ENCODE measurements around the gene NAT8L. TPM values are rescaled to one million over a fixed set of nuclear protein-coding genes. Genes with fewer than 3 reads are reported as not detected.

Gene NAT8L
- polyA plus RNA-seq, 1 donor (not counting 4 experiments of a cell fraction or from before 2014, with no cell fraction given) = 0.01 TPM

GRCh38 chr4:2043396-2044118 is 15.6 kb upstream of the NAT8L start:
- H3K4me2 ChIP-seq (ENCODE audit: control insufficient read depth, extremely low read depth, insufficient read depth, low read depth, low read length) = no peak overlapping the region
- dilution Hi-C loops (cut with MboI; ENCODE audit: extremely low pct_ligation_motif_present, low sequenced_read_pairs) = no loop called here

GRCh38 chr4:2044119-2044485 is 15.0 kb upstream of the NAT8L start:
- Histone ChIP-seq H3K4me1 (ENCODE audit: control insufficient read depth, extremely low read depth, insufficient read depth, low read length) (no peaks in the 10 kb centered on the region), H3K79me2 (ENCODE audit: control insufficient read depth, insufficient read depth, low read length) (no peaks in the 10 kb centered on the region), H3K9ac (ENCODE audit: control insufficient read depth, extremely low read depth, insufficient read depth, low read length) (no peak overlapping the region), H2AFZ (ENCODE audit: control insufficient read depth, low read length) (no peak overlapping the region), H3K27me3 (ENCODE audit: control insufficient read depth, extremely low read depth, insufficient read depth, low read length) (peaks cover 43% of the 10 kb centered on the region), H3K9me1 (ENCODE audit: control insufficient read depth, extremely low read depth, insufficient read depth, low read length) (no peaks in the 10 kb centered on the region), H3K4me3 (ENCODE audit: control insufficient read depth in 2 of 3, extremely low read depth in 1 of 3, insufficient read depth in 2 of 3, low read depth in 1 of 3, low read length in 3 of 3) (no peak overlapping the region), H4K20me1 (ENCODE audit: control insufficient read depth, extremely low read depth, insufficient read depth, low read length) (no peaks in the 10 kb centered on the region), H3K4me2 (ENCODE audit: control insufficient read depth, extremely low read depth, insufficient read depth, low read depth, low read length) (no peak overlapping the region), H3K9me3 (ENCODE audit: control insufficient read depth, low read depth, low read length) (no peaks in the 10 kb centered on the region), H3K36me3 (ENCODE audit: control insufficient read depth in 2 of 2, extremely low read depth in 1 of 2, insufficient read depth in 2 of 2, low read length in 2 of 2) (no peaks in the 10 kb centered on the region), H3K27ac (ENCODE audit: control insufficient read depth, insufficient read depth, low read length) (no peak overlapping the region)
- DNase-seq (ENCODE audit: low read depth, low spot score) = no peak
- dilution Hi-C loops (cut with MboI; ENCODE audit: extremely low pct_ligation_motif_present, low sequenced_read_pairs) = no loop called here
- TF ChIP-seq CTCF (optimal IDR thresholded peaks at IDR 0.05 in 1 of 3, IDR thresholded peaks at IDR 0.05 in 1 of 3, conservative IDR thresholded peaks at IDR 0.05 in 1 of 3; ENCODE audit: extremely low read depth in 1 of 3, insufficient read depth in 2 of 3, low read length in 3 of 3) (no peak), EZH2 (IDR thresholded peaks at IDR 0.05; ENCODE audit: low read length) (no peak)
- no peak for FAIRE-seq

More at GRCh38 chr4:2043396-2044118, 15.6 kb upstream of the NAT8L start:
- Histone ChIP-seq H2AFZ (ENCODE audit: control insufficient read depth, low read length) (no peak overlapping the region), H3K9ac (ENCODE audit: control insufficient read depth, extremely low read depth, insufficient read depth, low read length) (no peak overlapping the region), H3K4me3 (ENCODE audit: control insufficient read depth in 2 of 3, extremely low read depth in 1 of 3, insufficient read depth in 2 of 3, low read depth in 1 of 3, low read length in 3 of 3) (no peak overlapping the region), H3K36me3 (ENCODE audit: control insufficient read depth in 2 of 2, extremely low read depth in 1 of 2, insufficient read depth in 2 of 2, low read length in 2 of 2) (no peaks in the 10 kb centered on the region), H3K9me1 (ENCODE audit: control insufficient read depth, extremely low read depth, insufficient read depth, low read length) (no peaks in the 10 kb centered on the region), H4K20me1 (ENCODE audit: control insufficient read depth, extremely low read depth, insufficient read depth, low read length) (no peaks in the 10 kb centered on the region), H3K9me3 (ENCODE audit: control insufficient read depth, low read depth, low read length) (no peaks in the 10 kb centered on the region), H3K4me1 (ENCODE audit: control insufficient read depth, extremely low read depth, insufficient read depth, low read length) (no peaks in the 10 kb centered on the region), H3K27me3 (ENCODE audit: control insufficient read depth, extremely low read depth, insufficient read depth, low read length) (peaks cover 43% of the 10 kb centered on the region), H3K27ac (ENCODE audit: control insufficient read depth, insufficient read depth, low read length) (no peak overlapping the region), H3K79me2 (ENCODE audit: control insufficient read depth, insufficient read depth, low read length) (no peaks in the 10 kb centered on the region)
- DNase-seq (ENCODE audit: low read depth, low spot score) = no peak
- no peak for FAIRE-seq
- TF ChIP-seq EZH2 (IDR thresholded peaks at IDR 0.05; ENCODE audit: low read length) = no peak
- TF ChIP-seq CTCF (optimal IDR thresholded peaks at IDR 0.05 in 1 of 3, IDR thresholded peaks at IDR 0.05 in 1 of 3, conservative IDR thresholded peaks at IDR 0.05 in 1 of 3; ENCODE audit: extremely low read depth in 1 of 3, insufficient read depth in 2 of 3, low read length in 3 of 3) = no peak

Data from keratinocyte (primary cell).